GM18526 (cell line): Measurements from ENCODE around the gene KRT38.

Experiments
- POLR2A ChIP-seq: IDR thresholded peaks from 3 replicates; pipeline ENCODE4 v1.6.1; 2011; ENCODE audit not compliant: insufficient read length; ENCODE audit errors: extremely low read depth

The KRT38 gene

DNA sequence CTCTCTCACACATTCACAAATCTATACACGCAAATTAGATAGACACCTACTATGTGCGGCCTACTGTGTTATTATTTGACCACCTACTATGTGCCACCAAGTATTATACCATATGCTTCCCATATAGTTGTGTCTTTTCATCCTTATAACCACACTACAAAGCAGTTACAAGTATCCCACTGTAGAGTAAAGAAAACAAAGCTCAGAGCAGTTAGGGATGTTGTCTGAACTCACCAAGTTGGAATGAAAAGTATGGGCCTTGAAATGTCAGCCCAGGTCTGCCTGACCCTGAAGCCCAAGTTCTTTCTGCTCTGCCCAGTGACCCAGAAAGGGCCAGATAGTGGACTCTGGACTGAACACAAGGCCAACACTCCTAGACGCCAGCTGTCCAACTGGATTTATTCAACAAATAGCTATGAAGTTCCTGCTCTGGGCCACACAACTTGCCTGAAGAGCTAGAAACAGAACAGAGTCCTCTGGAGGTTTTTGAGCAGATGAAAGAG, 24.9 kb downstream of the KRT38 start:
- TF ChIP-seq POLR2A: no peak

DNA sequence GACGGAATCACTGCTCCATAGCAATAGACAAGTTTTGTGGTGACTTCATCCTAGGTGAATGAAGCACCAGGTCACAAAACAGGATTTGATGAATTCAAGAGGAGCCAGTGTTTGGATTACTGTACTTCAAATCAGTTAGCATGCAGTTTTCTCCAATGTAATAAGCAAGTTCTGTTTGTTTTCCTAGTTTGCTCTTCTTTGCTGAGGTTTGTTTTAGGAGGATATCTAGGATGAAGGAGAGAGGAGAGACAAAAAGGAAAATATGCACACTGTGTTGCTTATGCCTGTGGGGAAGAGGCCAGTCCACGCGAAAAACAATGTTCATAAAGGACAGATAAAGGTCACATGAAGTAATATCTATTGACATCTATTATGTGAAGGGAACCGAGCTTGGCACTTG, 25.4 kb downstream of the KRT38 start:
- TF ChIP-seq POLR2A: no peak

DNA sequence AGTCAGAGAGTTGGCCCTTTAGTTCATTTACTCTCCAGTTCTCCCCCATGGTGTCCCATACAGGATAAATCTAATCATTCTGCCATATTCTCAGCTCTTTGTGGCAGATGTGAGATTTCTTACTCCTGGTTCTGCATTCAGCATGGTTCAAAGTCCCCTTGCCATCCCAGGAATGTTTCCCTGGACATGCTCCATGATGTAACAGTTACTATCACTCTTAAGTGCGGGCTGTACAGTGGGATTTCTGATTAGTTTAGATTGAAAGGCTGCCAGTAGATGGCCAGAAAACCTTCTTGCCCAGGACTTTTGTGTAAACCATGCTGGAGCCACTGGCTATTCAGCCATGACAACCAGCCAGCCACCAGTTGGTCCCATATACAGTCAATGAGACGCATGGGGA, 26.8 kb downstream of the KRT38 start:
- TF ChIP-seq POLR2A: no peak

DNA sequence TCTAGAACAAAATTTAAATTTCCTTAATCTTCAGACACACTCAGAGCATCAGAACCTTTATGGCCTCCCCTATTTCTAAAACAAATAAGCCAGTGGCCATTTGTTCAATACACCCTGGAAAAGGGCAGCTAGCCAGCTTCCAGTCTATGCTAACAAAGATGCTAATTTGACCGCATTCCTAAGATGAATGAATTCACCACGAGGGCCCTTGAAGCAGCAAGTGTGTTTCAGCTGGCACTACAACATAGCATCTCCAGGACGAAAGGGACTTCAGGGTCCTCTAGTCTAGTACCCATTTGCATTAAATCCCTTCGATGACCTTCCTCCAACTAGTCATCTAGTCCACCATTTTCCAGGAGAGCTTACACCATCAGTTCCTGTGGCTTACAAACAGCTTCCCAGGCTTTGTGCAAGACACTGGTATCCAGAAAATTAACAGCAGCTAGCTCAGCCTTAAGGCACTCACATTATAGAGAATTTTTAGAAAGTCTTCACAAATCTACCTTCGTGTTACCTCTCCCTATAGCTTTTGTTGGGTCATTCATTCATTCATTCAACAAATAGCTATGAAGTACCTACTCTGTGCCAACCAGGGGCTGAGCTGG, 27.3 kb downstream of the KRT38 start:
- no peak for TF ChIP-seq POLR2A

DNA sequence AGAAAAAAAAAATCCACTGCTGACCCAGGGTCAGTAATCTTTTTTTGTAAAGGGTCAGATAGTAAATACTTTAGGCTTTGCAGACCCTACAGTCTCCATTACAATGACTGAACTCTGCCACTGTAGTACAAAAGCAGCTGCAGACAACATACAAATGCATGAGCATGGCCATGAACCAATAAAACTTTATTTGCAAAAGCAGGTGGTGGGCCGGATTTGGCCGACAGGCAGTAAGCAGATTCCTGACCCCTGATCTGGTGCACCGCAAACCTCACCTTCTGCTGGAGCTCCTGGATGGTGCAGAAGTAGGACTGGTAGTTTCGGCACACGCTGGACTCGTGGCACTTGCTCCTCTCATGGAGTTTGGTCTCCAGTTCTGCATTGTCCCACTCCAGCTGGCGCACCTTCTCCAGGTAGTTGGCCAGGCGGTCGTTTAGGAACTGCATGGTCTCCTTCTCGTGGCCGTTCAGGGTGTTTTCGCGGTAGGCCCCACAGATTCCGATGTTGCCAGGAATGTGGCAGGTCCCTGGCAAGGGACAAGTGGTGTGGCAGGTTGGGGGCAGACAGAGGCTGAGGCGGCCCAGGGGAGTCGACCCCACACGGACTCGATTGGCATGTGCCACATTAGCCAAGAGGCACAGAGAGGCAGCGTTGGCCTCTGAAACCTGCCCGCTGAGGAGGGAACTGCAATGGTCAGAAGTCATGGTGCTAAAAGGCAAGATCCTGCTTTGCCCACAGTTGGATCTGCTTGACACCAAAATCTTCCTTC, 29.5 kb downstream of the KRT38 start:
- no peak for TF ChIP-seq POLR2A

DNA sequence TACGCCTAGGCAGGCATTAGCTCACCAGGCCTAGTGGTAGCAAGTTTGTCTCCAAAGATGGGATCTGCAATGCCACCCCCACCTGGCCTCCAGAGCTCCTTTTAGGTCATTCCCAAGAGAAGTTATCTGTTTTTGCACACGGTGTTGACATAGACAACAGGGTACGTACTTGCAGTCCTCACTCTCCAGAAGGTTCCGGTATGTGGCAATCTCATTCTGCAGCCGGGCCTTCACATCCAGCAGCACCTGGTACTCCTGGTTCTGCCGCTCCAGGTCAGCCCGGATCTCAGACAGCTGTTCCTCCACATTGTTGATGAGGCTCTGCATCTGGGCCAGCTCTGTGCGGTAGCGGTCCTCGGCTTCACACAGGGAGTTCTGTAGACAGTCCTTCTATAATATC, 33.6 kb downstream of the KRT38 start:
- TF ChIP-seq POLR2A: no peak

DNA sequence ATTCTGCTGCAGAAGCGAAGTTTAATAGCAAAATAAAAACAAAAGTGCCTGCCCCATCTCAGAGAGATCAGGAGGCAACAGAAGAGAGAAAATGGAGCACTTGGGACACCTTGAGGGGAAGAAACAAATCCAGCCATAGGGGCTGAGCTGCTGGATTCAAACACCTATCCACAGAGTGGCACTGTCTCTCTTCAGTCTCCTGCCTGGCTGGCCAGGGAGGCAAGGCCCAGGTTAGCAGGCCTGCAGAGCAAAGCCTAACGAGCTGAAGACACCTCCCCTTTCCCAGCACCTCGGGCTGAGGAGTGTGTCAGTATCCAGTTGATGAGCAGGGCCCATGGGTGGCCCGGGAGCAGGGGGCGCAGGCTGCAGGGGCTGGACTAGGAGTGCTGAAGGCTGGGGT, 34.6 kb downstream of the KRT38 start:
- TF ChIP-seq POLR2A: no peak

DNA sequence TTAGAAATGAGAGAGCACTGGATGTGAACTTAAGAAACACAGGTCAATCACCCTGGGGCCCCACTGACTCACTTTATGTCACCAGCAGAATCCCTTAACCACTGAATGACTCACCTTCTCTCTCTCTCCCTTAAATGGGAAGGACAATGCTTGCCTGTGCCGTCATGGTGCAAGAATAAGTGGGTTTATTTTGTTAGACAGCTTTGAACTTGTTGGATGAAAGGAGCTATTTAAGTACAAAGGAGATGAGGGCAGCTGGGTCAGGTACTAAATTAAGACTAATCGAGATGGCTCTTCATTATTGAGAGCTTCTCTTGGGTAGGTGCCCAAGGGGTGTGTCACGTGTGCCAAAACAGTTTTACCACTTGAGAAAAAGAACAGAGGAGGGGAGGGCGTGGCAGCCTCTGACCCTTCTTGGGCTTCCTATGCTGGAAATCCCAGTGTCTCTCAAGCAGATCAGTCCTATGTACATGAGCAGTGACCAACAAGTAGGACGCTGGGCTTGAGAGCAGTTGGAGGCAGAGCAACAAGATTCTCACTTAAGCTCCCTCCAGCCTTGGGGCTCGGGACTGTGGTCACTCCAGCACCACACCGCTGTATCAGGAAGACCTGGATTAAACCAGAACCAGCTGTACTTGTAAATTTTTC, 36.6 kb downstream of the KRT38 start:
- TF ChIP-seq POLR2A: no peak

DNA sequence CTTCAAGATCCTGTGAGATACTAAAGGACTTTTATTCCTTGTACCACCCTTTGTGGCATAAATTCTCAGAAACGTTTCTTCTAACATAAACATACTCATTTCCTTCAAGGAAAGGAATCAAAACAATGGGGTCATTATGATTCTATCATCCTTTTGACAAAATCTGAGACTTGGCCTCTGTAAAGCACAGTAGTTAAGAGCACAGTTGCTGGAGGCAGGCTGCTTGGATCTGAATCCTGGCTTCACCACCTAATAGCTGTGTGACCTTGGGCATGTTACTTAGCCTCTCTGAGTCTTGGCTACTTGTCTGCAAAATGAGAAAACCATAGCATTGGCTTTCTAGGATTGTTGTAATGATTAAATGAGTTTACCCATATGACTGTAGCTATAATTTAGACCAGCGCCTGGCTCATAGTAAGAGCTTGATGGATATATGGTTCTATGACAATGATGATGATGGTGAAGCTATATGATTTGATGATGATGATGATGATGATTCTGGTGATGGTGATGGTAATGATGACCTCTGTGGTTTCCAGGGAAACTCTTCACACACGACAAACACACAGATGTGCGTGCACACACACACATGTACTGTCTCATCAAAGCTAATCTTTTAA, 37.3 kb downstream of the KRT38 start:
- TF ChIP-seq POLR2A: no peak

DNA sequence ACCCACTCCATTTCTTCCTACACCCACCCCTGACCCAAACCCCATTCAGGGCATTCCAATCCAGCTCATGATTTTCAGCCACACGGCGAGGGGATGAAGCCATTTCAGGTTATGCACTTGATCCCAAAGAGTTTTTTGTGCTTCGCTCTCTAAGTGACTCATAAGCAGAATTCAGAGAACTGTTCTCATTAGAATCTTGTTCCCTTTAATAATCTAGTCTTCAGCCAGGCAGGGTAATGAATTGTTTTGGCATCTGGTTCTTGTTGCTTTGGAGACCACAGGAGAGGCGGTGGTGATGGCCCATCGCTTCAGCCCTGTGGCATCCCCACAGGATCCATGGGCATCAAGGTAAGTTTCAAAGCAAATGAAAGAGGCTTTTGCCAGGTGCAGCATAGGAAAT, 38.6 kb downstream of the KRT38 start:
- no peak for TF ChIP-seq POLR2A

DNA sequence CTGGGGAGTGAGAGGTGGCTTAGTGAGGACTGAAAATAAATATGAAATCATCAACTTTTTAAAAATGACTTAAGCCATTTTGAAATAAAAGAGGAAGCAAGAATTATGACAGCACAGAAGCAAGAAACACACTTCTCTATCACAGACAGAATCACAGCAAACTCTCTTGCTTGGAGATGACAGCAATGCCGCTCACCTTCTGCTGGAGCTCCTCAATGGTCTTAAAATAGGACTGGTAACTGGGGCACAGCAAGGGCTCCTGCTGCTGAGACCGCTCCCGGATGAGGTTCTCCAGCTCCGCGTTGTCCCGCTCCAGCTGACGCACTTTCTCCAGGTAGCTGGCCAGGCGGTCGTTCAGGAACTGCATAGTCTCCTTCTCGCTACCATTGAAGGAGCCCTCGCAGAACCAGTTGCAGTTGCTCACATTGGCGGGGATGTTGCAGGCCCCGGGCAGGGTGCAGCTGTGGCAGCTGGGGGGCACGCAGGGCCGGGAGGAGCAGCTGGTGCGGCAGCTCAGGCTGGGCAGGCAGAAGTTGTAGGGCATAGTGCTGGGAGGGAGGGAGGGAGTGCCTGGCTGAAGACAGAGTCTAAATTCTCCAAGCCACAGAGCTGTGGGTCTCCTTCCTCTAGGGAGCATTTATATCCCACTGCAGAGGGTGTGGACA, 43.7 kb downstream of the KRT38 start, which contains the start of gene KRT31:
KRT31 (minus strand) TSS at position 613 of the 665 bp plus-strand sequence; CDS start at position 544, 69 bp downstream.
- no peak for TF ChIP-seq POLR2A

DNA sequence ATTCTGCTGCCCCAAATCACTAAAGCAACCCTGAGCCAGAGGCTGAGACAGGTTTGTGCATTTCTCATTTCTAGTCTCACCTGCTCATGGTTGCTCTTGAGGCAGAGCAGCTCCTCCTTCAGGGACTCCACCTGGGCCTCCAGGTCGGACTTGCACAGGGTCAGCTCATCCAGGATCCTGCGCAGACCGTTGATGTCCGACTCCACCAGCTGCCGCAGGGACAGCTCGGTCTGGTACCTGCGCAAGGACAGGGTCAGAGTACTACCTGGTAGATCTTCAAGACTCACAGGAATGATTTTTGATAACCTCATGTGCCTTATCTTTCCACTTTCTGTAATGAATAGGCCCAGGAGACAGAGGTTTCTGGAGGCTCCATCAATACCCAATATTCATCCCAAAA, 44.4 kb downstream of the KRT38 start:
- TF ChIP-seq POLR2A: no peak

DNA sequence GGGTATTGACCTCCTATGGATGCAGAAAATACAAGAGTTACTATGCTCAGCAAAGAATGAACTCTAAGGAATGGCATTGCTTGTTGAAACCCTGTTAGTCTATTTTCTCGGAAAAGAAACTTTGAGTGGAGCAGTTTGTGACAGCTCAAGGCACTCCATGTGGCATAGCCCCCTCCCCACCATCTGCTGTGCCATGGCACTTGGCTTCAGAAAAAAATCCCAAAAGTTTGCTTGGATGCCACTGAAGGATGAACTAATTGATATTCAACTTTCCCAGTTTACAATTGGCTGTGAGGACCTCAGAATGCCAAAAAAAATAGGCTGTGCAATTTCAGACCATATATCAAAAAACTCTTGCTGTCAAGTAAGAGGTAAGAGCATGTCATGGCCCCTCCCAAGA, 45.2 kb downstream of the KRT38 start:
- TF ChIP-seq POLR2A: no peak

DNA sequence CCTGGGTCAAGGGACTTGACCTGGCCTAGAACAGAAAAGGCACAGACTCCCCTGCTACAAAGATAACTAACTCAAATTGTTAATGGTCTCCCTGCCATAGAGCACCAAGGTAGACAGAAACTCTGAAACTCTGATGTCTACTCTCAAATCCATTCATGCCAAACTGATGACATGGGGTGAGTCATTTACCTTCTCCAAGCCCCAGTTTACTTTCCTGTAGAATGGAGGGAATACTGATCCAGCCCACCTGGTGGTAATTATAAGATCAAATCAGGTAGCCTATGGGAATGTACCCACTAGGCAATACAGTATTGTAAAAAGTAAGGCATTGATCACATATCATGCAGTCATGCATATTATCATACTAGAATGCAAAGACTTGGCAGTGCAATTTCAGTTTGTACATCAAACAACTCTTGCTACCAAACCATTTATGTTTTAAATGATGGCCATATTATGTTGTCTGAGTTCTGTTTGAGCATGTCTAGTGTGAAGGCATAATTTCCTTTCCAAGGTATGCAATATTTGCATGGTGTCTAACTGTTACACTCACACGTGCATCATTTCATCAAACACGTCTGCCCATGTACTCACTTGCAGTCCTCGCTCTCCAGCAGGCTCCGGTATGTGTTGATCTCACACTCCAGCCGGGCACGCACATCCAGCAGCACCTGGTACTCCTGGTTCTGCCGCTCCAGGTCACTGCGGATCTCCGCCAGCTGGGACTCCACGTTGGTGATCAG, 46.4 kb downstream of the KRT38 start:
- TF ChIP-seq POLR2A: no peak
